Measurements from ENCODE around the gene ACBD5.

The ACBD5 gene

GRCh38 chr10:27145937-27146336 lies 94.7 kb downstream of the ACBD5 start:
- no peak for DNase-seq

Data from central memory CD4-positive, alpha-beta T cell (primary cell).